ENCODE measurements around the gene TEX29. TPM values are rescaled to one million over a fixed set of nuclear protein-coding genes. Genes with fewer than 3 reads are reported as not detected.

Gene TEX29
- polyA plus RNA-seq, 1 of the 3 experiments (the other 2 are of a cell fraction) = 0.18 TPM

DNA sequence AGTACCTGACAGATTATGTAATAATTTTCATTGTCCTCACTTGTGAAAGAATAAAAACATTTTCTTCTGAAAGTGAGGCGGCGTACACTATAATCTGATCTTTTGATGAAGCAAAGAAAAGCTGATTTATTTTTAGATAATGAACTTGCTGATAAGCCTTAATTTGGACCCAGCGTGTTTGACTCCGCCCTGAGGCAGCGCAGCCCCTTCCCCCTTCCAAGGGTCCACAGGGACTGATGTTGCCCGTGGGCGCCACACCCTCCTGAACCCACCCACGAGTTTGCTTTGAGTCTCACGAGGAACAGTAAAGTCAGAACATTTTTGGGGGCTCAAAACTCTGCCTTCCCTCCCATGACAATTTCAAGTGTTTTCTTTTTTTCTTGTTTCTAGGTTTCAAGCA lies 40.0 kb downstream of the TEX29 start:
- H3F3A ChIP-seq (replicated peaks; ENCODE audit: insufficient read depth) = no peaks in the 10 kb centered on the region
- H3K9me2 ChIP-seq = no peaks in the 10 kb centered on the region
- H3K36me3 ChIP-seq (replicated peaks in 1 of 2; ENCODE audit: control insufficient read depth in 1 of 2, insufficient read depth in 2 of 2, low read length in 1 of 2) = no peaks in the 10 kb centered on the region
- no peaks in the 10 kb centered on the region for H3K79me2 ChIP-seq (ENCODE audit: insufficient read depth)
- H3K27me3 ChIP-seq (ENCODE audit: insufficient read depth) = peaks cover 24% of the 10 kb centered on the region
- no peak overlapping the region for H2AFZ ChIP-seq (ENCODE audit: low read depth)
- 14% methylated on average over 9 of the region's 9 CpGs for WGBS (ENCODE audit: low lambda C conversion rate)
- no peak overlapping the region for H3K4me2 ChIP-seq
- ChIA-PET POLR2A (no interaction called here), CTCF (no interaction called here)
- DNase-seq = no peak
- no peak overlapping the region for H3K9ac ChIP-seq
- H3K4me1 ChIP-seq (ENCODE audit: control insufficient read depth in 1 of 2, insufficient read depth in 2 of 2, low read depth in 1 of 2, low read length in 1 of 2) = no peaks in the 10 kb centered on the region
- TF ChIP-seq NRF1 (IDR thresholded peaks at IDR 0.05; ENCODE audit: low read depth, low read length) (no peak), JUND (IDR thresholded peaks at IDR 0.05) (no peak), GABPA (IDR thresholded peaks at IDR 0.05; ENCODE audit: low read depth) (no peak), ELF1 (IDR thresholded peaks at IDR 0.05) (no peak), RCOR1 (IDR thresholded peaks at IDR 0.05; ENCODE audit: low read length) (no peak), POLR2AphosphoS5 (IDR thresholded peaks at IDR 0.05; ENCODE audit: low read depth, low read length) (no peak), SMC3 (IDR thresholded peaks at IDR 0.05; ENCODE audit: low read depth, low read length) (no peak), EP300 (IDR thresholded peaks at IDR 0.05; ENCODE audit: borderline replicate concordance in 1 of 2, low read depth in 1 of 2, low read length in 1 of 2) (no peak), TAF1 (IDR thresholded peaks at IDR 0.05; ENCODE audit: borderline replicate concordance, low read depth, low read length) (no peak), GATA2 (CRISPR knock-in tag; IDR thresholded peaks at IDR 0.05) (no peak), RXRA (IDR thresholded peaks at IDR 0.05; ENCODE audit: borderline replicate concordance, low read depth) (no peak)
- TF ChIP-seq, protein P1, sequence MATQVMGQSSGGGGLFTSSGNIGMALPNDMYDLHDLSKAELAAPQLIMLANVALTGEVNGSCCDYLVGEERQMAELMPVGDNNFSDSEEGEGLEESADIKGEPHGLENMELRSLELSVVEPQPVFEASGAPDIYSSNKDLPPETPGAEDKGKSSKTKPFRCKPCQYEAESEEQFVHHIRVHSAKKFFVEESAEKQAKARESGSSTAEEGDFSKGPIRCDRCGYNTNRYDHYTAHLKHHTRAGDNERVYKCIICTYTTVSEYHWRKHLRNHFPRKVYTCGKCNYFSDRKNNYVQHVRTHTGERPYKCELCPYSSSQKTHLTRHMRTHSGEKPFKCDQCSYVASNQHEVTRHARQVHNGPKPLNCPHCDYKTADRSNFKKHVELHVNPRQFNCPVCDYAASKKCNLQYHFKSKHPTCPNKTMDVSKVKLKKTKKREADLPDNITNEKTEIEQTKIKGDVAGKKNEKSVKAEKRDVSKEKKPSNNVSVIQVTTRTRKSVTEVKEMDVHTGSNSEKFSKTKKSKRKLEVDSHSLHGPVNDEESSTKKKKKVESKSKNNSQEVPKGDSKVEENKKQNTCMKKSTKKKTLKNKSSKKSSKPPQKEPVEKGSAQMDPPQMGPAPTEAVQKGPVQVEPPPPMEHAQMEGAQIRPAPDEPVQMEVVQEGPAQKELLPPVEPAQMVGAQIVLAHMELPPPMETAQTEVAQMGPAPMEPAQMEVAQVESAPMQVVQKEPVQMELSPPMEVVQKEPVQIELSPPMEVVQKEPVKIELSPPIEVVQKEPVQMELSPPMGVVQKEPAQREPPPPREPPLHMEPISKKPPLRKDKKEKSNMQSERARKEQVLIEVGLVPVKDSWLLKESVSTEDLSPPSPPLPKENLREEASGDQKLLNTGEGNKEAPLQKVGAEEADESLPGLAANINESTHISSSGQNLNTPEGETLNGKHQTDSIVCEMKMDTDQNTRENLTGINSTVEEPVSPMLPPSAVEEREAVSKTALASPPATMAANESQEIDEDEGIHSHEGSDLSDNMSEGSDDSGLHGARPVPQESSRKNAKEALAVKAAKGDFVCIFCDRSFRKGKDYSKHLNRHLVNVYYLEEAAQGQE (IDR thresholded peaks at IDR 0.05; ENCODE audit: low read depth, low read length) = no peak
- TF ChIP-seq, protein P2, sequence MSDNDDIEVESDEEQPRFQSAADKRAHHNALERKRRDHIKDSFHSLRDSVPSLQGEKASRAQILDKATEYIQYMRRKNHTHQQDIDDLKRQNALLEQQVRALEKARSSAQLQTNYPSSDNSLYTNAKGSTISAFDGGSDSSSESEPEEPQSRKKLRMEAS (IDR thresholded peaks at IDR 0.05; ENCODE audit: low read depth) = no peak
- H3K27ac ChIP-seq (ENCODE audit: low read depth in 2 of 2, low read length in 1 of 2) = no peak overlapping the region
- no peak overlapping the region for H3K4me3 ChIP-seq (ENCODE audit: low read depth in 2 of 2, low read length in 1 of 2)
- H3K9me3 ChIP-seq = no peaks in the 10 kb centered on the region
- H4K20me1 ChIP-seq (ENCODE audit: insufficient read depth) = no peaks in the 10 kb centered on the region

DNA sequence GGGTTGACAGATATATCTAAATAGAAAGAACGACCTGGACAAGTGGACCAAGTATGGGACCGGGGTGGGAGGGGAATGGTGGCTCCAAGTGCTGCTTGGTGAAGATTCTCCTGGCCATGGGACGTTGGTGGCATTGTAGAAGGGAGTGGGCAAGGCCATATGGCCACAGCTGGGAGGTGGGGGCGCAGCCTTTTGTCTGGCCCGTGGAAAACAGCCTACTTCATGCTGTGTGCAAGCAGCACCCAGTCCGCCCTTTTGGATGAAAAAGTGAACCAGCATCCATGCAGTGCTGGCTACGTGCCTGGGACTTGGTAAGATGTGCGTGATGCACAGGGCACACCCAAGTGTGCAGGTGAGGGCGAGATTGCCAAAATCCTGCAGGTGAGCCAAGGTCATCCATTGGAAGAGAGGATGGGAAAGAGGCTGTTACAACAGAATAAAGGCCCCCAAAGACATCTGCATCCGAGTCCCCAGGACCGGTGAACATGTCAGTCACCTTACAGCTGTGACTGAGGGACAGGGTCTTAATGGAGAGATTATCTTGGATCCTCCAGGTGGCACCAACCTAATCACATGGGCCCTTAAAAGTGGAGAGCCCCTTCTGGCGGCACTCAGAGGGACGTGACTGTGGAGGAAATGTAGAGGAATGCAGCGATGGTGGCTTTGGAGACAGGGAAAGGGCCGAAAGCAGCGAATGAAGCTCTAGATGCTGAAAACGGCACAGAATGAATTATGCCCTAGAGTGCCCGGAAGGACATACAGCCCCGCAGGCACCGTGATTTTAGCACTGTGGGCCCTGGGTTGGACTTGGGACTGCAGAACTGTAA lies 40.8 kb downstream of the TEX29 start:
- Histone ChIP-seq H3F3A (replicated peaks; ENCODE audit: insufficient read depth) (no peaks in the 10 kb centered on the region), H3K36me3 (replicated peaks in 1 of 2; ENCODE audit: control insufficient read depth in 1 of 2, insufficient read depth in 2 of 2, low read length in 1 of 2) (no peaks in the 10 kb centered on the region), H3K9me2 (no peaks in the 10 kb centered on the region), H2AFZ (ENCODE audit: low read depth) (no peak overlapping the region), H4K20me1 (ENCODE audit: insufficient read depth) (no peaks in the 10 kb centered on the region), H3K27me3 (ENCODE audit: insufficient read depth) (peaks cover 21% of the 10 kb centered on the region), H3K79me2 (ENCODE audit: insufficient read depth) (no peaks in the 10 kb centered on the region), H3K4me3 (ENCODE audit: low read depth in 2 of 2, low read length in 1 of 2) (no peak overlapping the region), H3K9me3 (no peaks in the 10 kb centered on the region), H3K4me2 (no peak overlapping the region), H3K27ac (ENCODE audit: low read depth in 2 of 2, low read length in 1 of 2) (no peak overlapping the region), H3K4me1 (ENCODE audit: control insufficient read depth in 1 of 2, insufficient read depth in 2 of 2, low read depth in 1 of 2, low read length in 1 of 2) (no peaks in the 10 kb centered on the region), H3K9ac (no peak overlapping the region)
- TF ChIP-seq GABPA (IDR thresholded peaks at IDR 0.05; ENCODE audit: low read depth) = no peak
- TF ChIP-seq, protein P3, sequence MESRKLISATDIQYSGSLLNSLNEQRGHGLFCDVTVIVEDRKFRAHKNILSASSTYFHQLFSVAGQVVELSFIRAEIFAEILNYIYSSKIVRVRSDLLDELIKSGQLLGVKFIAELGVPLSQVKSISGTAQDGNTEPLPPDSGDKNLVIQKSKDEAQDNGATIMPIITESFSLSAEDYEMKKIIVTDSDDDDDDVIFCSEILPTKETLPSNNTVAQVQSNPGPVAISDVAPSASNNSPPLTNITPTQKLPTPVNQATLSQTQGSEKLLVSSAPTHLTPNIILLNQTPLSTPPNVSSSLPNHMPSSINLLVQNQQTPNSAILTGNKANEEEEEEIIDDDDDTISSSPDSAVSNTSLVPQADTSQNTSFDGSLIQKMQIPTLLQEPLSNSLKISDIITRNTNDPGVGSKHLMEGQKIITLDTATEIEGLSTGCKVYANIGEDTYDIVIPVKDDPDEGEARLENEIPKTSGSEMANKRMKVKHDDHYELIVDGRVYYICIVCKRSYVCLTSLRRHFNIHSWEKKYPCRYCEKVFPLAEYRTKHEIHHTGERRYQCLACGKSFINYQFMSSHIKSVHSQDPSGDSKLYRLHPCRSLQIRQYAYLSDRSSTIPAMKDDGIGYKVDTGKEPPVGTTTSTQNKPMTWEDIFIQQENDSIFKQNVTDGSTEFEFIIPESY (IDR thresholded peaks at IDR 0.05; ENCODE audit: borderline replicate concordance, low read depth) = no peak
- no peak for TF ChIP-seq POLR2AphosphoS5 (IDR thresholded peaks at IDR 0.05; ENCODE audit: low read depth, low read length)
- TF ChIP-seq TAF1 (IDR thresholded peaks at IDR 0.05; ENCODE audit: borderline replicate concordance, low read depth, low read length) = no peak
- no peak for TF ChIP-seq JUND (IDR thresholded peaks at IDR 0.05)
- TF ChIP-seq SMC3 (IDR thresholded peaks at IDR 0.05; ENCODE audit: low read depth, low read length) = no peak
- TF ChIP-seq NRF1 (IDR thresholded peaks at IDR 0.05; ENCODE audit: low read depth, low read length) = no peak
- POLR2A ChIA-PET = no interaction called here
- no peak for DNase-seq
- WGBS (ENCODE audit: low lambda C conversion rate) = 33% methylated on average over 20 of the region's 20 CpGs
- CTCF ChIA-PET = interaction anchor here (1.5 kb wide), 1 partner anchor 8 kb away, joined by 4 read pairs; no protein-coding TSS in a partner anchor

Measured in SK-N-SH (cell line).